ENCODE measurements around the gene HOXA4.

- TF ChIP-seq CTCF (IDR thresholded peaks at IDR 0.05) (no peak), EZH2phosphoT487 (IDR thresholded peaks at IDR 0.05) (peak; percentile 44)
These were observed 40.7 kb upstream of the HOXA4 start for GRCh38 chr7:27171325-27171636.

Measured in neural progenitor cell (in vitro differentiated cells).